ENCODE data around the gene PRKCB.

- TF ChIP-seq, protein P1, sequence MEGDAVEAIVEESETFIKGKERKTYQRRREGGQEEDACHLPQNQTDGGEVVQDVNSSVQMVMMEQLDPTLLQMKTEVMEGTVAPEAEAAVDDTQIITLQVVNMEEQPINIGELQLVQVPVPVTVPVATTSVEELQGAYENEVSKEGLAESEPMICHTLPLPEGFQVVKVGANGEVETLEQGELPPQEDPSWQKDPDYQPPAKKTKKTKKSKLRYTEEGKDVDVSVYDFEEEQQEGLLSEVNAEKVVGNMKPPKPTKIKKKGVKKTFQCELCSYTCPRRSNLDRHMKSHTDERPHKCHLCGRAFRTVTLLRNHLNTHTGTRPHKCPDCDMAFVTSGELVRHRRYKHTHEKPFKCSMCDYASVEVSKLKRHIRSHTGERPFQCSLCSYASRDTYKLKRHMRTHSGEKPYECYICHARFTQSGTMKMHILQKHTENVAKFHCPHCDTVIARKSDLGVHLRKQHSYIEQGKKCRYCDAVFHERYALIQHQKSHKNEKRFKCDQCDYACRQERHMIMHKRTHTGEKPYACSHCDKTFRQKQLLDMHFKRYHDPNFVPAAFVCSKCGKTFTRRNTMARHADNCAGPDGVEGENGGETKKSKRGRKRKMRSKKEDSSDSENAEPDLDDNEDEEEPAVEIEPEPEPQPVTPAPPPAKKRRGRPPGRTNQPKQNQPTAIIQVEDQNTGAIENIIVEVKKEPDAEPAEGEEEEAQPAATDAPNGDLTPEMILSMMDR (IDR thresholded peaks at IDR 0.05) = no peak
- no peak for TF ChIP-seq POLR2A (IDR thresholded peaks at IDR 0.05)
Observed at GRCh38 chr16:23968176-23968575, 132.4 kb downstream of the PRKCB start.
